ENCODE results near the gene CBLN3. TPM values are rescaled to one million over a fixed set of nuclear protein-coding genes. Genes with fewer than 3 reads are reported as not detected.
"Not testable (repeated sequence)": the region's sequence is repeated elsewhere in the genome, so short reads cannot be mapped to it uniquely, and the experiment has no call there.

CBLN3 gene
- total RNA-seq (1 to 10 TPM; 3.9 to 4.8 TPM), polyA plus RNA-seq (under 1 TPM in 1 of 3 donors, not detected in 2; 0.23 TPM), total RNA-seq (0.49 to 11.1 (median 3.2) reads per million in 6 experiments)

GRCh38 chr14:24429395-24430142 is at the start of gene CBLN3, which contains the start of gene KHNYN:
TSS of gene CBLN3 (minus strand) at chr14:24429668. CDS start at chr14:24429054, 614 bp downstream.
TSS of gene KHNYN (plus strand) at chr14:24429954. CDS start at chr14:24430731, 777 bp downstream.
- H3K9me3 Mint-ChIP-seq = no peaks in the 10 kb centered on the region
- H3K4me1 Mint-ChIP-seq = peaks cover 25 to 54% (median 47%) of the 10 kb centered on the region in 4 donors
- peaks cover 0 to 29% (median 0%) of the 10 kb centered on the region in 3 donors for H3K36me3 Mint-ChIP-seq
- ATAC-seq (peak; percentile 83 to 85), DNase-seq (peak; percentile 80 to 93 (median 86))
- peak within 1 kb of the TSS; percentile 88 to 100 (median 99) for H3K27ac Mint-ChIP-seq
- no peaks in the 10 kb centered on the region for H3K27me3 Mint-ChIP-seq
- H3K4me3 Mint-ChIP-seq = peak within 1 kb of the TSS; percentile 85 to 94 (median 91)
- POLR2A ChIA-PET = interaction anchor here (0.7 to 5.2 kb wide), 29 partner anchors 8 to 335 kb away, joined by 3 to 110 read pairs (median 4); partner anchors contain the start of genes ADCY4, CHMP4A, DCAF11 and DHRS1

DNA sequence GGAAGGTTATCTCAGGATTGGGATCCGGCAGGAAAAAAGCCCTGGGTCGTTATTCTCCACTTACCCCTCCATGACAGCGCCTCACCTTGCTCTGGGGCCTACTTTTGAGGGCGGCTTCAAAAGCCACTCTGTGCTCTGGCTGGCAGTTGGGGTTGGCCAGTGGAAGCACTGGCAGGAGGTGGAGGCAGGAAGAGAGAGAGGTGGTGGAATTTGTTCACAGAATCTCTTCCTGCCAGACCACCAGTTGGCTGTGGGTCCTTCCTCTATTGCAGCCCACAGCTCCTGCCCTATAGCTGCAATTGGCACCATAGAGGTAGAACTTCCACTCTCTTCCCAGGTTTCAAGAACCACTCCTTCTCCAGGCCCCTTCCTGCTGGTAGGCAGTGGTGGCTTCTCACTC is 45.8 kb upstream of the CBLN3 start:
- Mint-ChIP-seq H3K27me3 (no peaks in the 10 kb centered on the region), H3K9me3 (peaks cover 0 to 7% (median 0%) of the 10 kb centered on the region in 9 donors), H3K27ac (no peak overlapping the region), H3K4me3 (no peak overlapping the region), H3K36me3 (no peaks in the 10 kb centered on the region), H3K4me1 (peaks cover 0 to 2% (median 0%) of the 10 kb centered on the region in 4 donors)
- POLR2A ChIA-PET = no interaction called here
- DNase-seq (no peak), ATAC-seq (no peak)

DNA sequence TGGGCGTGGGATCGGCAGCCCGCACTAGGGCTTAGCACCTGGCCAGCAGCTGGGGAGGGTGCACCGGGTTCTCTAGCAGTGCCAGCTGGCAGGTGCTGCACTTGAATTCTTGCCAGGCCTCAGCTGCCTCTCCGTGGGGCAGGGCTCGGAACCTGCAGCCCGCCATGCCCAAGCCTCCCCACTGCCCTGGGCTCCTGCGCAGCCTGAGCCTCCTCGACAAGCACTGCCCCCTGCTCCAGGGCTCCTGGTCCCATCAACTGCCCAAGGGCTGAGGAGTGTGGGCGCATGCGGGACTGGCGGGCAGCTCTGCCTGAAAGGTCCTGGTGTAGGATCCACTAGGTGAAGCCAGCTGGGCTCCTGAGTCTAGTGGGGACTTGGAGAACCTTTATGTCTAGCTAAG is 43.7 kb upstream of the CBLN3 start:
- peaks cover 0 to 7% (median 0%) of the 10 kb centered on the region in 9 donors for H3K9me3 Mint-ChIP-seq
- DNase-seq (no peak), ATAC-seq (no peak)
- no peaks in the 10 kb centered on the region for H3K27me3 Mint-ChIP-seq
- no peaks in the 10 kb centered on the region for H3K36me3 Mint-ChIP-seq
- H3K27ac Mint-ChIP-seq = no peak overlapping the region
- H3K4me1 Mint-ChIP-seq = peaks cover 0 to 2% (median 0%) of the 10 kb centered on the region in 4 donors
- H3K4me3 Mint-ChIP-seq = no peak overlapping the region
- POLR2A ChIA-PET = no interaction called here

GRCh38 chr14:24470450-24470849 is 41.0 kb upstream of the CBLN3 start:
- H3K27me3 Mint-ChIP-seq, H3K36me3 Mint-ChIP-seq, H3K4me3 Mint-ChIP-seq, DNase-seq, H3K27ac Mint-ChIP-seq, ATAC-seq, POLR2A ChIA-PET, H3K9me3 Mint-ChIP-seq: not testable (repeated sequence)
- H3K4me1 Mint-ChIP-seq = peaks cover 4 to 19% (median 9%) of the 10 kb centered on the region in 4 donors

DNA sequence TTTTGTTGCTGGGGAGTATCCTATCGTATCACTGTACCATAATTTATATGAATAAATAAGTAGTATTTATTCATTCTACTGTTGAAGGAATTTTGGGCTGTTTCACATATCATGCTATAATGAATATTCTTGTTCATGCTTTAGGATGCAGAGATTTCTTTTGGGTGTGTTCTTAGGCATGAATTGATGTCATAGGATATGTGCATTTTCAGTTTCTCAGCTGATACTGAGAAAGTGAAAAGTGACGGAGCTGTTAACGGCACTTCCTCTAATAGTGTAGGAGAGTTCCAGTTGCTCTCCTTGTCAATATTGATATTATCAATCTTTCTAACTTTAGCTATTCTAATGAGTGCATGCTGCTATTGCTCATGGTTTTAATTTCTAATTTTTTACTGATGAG is 36.3 kb upstream of the CBLN3 start:
- Mint-ChIP-seq H3K36me3 (peaks cover 0 to 9% (median 4%) of the 10 kb centered on the region in 3 donors), H3K4me3 (peak overlapping the region in 1 of 10 donors; percentile 64), H3K27ac (peak overlapping the region in 2 of 10 donors; percentile 47 to 78), H3K27me3 (no peaks in the 10 kb centered on the region), H3K9me3 (peaks cover 0 to 4% (median 0%) of the 10 kb centered on the region in 9 donors), H3K4me1 (peaks cover 12 to 37% (median 30%) of the 10 kb centered on the region in 4 donors)
- POLR2A ChIA-PET = no interaction called here
- ATAC-seq = no peak
- DNase-seq = no peak

- peak overlapping the region in 5 of 10 donors; percentile 8 to 64 (median 20) for H3K4me3 Mint-ChIP-seq
- H3K9me3 Mint-ChIP-seq = peaks cover 0 to 4% (median 0%) of the 10 kb centered on the region in 9 donors
- POLR2A ChIA-PET = no interaction called here
- DNase-seq (peak in 1 of 10 donors; percentile 23), ATAC-seq (peak in 1 of 2 donors; percentile 51)
- peaks cover 0 to 9% (median 4%) of the 10 kb centered on the region in 3 donors for H3K36me3 Mint-ChIP-seq
- no peaks in the 10 kb centered on the region for H3K27me3 Mint-ChIP-seq
- H3K27ac Mint-ChIP-seq = peak overlapping the region in 6 of 10 donors; percentile 4 to 78 (median 48)
- peaks cover 12 to 37% (median 30%) of the 10 kb centered on the region in 4 donors for H3K4me1 Mint-ChIP-seq
Measured at GRCh38 chr14:24465368-24465767, 35.9 kb upstream of the CBLN3 start.

GRCh38 chr14:24463884-24464785 is 34.7 kb upstream of the CBLN3 start:
- peaks cover 0 to 9% (median 7%) of the 10 kb centered on the region in 3 donors for H3K36me3 Mint-ChIP-seq
- ATAC-seq = no peak
- H3K27me3 Mint-ChIP-seq = no peaks in the 10 kb centered on the region
- no peak for DNase-seq
- POLR2A ChIA-PET = no interaction called here
- H3K9me3 Mint-ChIP-seq = peaks cover 0 to 4% (median 0%) of the 10 kb centered on the region in 9 donors
- H3K4me1 Mint-ChIP-seq = peaks cover 12 to 37% (median 30%) of the 10 kb centered on the region in 4 donors
- peak overlapping the region in 8 of 10 donors; percentile 11 to 76 (median 58) for H3K4me3 Mint-ChIP-seq
- H3K27ac Mint-ChIP-seq = peak overlapping the region in 6 of 10 donors; percentile 21 to 92 (median 55)

GRCh38 chr14:24463017-24463883 is 33.8 kb upstream of the CBLN3 start:
- Mint-ChIP-seq H3K9me3 (peaks cover 0 to 4% (median 0%) of the 10 kb centered on the region in 9 donors), H3K27ac (peak overlapping the region in 3 of 10 donors; percentile 21 to 25 (median 22)), H3K4me3 (peak overlapping the region in 2 of 10 donors; percentile 11 to 64), H3K27me3 (no peaks in the 10 kb centered on the region), H3K36me3 (peaks cover 0 to 9% (median 7%) of the 10 kb centered on the region in 3 donors), H3K4me1 (peaks cover 12 to 37% (median 30%) of the 10 kb centered on the region in 4 donors)
- POLR2A ChIA-PET = no interaction called here
- no peak for DNase-seq
- ATAC-seq = no peak

DNA sequence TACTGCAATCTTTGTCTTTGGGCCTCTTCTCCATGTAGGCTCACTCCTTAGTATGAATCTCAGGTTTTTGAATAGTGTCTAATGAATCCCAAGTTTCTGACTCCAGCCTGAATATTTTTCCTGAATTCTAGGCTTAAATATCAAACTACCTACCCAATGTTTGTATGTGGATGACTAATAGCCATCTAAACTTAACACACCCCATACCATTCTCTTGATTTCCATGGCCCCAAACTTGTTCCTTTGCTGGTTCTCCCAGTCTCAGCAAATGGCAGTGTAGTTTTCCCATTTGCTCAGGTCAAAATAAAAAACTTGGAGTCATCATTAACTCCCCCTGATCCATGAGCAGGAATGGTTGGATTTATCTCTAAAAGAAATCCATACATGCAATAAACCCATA is 31.9 kb upstream of the CBLN3 start:
- peaks cover 0 to 8% (median 0%) of the 10 kb centered on the region in 9 donors for H3K9me3 Mint-ChIP-seq

DNA sequence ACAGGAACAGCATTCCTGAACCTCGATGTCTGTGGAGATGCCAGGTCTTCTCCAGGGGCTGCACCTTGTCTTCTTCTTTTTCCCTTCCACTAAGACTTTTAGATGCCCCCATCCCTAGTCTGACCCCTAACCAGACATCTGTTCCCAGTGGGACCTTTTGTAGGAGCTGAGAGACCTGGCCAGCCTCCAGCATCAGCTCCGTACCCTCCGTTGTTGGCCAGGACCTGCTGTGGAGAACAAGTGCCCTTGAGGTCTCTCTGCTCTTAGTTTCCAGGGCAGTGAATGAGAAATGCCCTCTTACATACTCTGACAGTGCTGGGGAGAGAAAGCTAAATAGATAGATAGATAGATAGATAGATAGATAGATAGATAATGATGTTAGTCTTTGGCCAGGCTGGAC is 29.9 kb upstream of the CBLN3 start:
- Mint-ChIP-seq H3K27ac (no peak overlapping the region), H3K9me3 (peaks cover 0 to 11% (median 3%) of the 10 kb centered on the region in 9 donors), H3K4me3 (no peak overlapping the region), H3K4me1 (peaks cover 4 to 15% (median 11%) of the 10 kb centered on the region in 4 donors), H3K27me3 (no peaks in the 10 kb centered on the region), H3K36me3 (peaks cover 0 to 18% (median 10%) of the 10 kb centered on the region in 3 donors)
- ATAC-seq (no peak), DNase-seq (no peak)
- POLR2A ChIA-PET = no interaction called here

More for the DNA sequence above, 31.9 kb upstream of the CBLN3 start:
- Mint-ChIP-seq H3K36me3 (peaks cover 0 to 14% (median 8%) of the 10 kb centered on the region in 3 donors), H3K4me1 (peaks cover 9 to 32% (median 29%) of the 10 kb centered on the region in 4 donors), H3K27ac (no peak overlapping the region), H3K27me3 (no peaks in the 10 kb centered on the region), H3K4me3 (no peak overlapping the region)
- no peak for ATAC-seq
- DNase-seq = no peak
- POLR2A ChIA-PET = no interaction called here

DNA sequence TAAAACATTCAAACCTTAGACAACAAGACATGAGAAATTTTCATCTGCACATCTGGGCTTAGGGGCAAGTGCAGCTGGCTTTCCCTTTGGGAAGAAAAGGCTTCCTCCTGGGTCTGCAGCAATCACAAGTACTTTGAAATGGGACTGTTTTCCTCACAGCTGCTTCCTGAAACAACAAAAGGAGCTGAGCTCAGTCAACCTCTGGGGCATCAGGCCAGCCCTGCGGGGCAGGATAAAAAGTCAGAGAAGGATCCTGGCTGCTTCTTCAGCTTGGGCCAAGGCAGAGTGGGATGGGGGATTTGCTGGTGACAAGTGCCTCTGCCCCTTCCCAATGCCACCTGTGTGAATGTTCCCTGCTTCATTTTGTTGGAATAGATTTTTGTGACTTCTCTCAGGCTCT is 29.3 kb upstream of the CBLN3 start:
- DNase-seq (no peak), ATAC-seq (no peak)
- POLR2A ChIA-PET = no interaction called here
- Mint-ChIP-seq H3K27me3 (no peaks in the 10 kb centered on the region), H3K27ac (no peak overlapping the region), H3K4me3 (no peak overlapping the region), H3K9me3 (peaks cover 0 to 14% (median 5%) of the 10 kb centered on the region in 9 donors), H3K4me1 (peaks cover 4 to 9% (median 5%) of the 10 kb centered on the region in 4 donors), H3K36me3 (peaks cover 3 to 23% (median 16%) of the 10 kb centered on the region in 3 donors)

Measured in naive thymus-derived CD8-positive, alpha-beta T cell (primary cell).